Stomach (tissue), 4 donors: ENCODE data around the gene TNS2.

Source experiments
- EP300 ChIP-seq: sonication (generic); formaldehyde crosslinking; IDR thresholded peaks from one replicate; pipeline ENCODE4 v1.6.1; 2017; ENCODE audit warnings: antibody characterized with exemption
- POLR2A ChIP-seq, 4 donors: fragments of 450-650 bp; IDR thresholded peaks; one replicate each; pipeline ENCODE4 v1.6.1; 2016; ENCODE audit warnings: antibody characterized with exemption in 4 of 4, control low read depth in 2 of 4, mild to moderate bottlenecking in 1 of 4, moderate library complexity in 1 of 4
- TF ChIP-seq, protein P1 (sequence below), 7 experiments: fragments of 450-650 bp in 4 of 7; fragments of 200-600 bp in 3 of 7; sonication (generic) in 3 of 7; IDR thresholded peaks; one replicate each; pipeline ENCODE4 v1.5.1; 2016 to 2019; ENCODE audit warnings: antibody characterized with exemption in 7 of 7, control low read depth in 2 of 7, mild to moderate bottlenecking in 1 of 7

DNA sequence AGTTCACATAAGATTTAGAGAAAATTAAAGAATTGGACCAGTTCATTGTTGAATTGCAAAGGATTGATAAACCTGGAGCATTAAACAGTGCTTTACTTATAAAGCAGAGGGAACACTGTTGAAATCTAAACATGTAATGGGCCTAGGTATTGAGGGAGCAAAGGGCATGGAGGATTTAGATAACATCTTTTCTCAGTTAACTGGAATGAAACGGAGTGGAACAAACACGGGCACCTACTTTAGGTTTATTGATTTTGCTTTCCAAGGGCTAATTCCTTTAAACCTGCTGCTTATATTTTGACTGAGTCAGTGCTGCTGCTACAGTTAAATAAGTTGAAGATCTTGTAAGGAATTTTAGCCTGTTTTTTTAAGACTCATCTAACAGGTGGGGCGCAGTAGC, 38.0 kb upstream of the TNS2 start:
- TF ChIP-seq, protein P1, sequence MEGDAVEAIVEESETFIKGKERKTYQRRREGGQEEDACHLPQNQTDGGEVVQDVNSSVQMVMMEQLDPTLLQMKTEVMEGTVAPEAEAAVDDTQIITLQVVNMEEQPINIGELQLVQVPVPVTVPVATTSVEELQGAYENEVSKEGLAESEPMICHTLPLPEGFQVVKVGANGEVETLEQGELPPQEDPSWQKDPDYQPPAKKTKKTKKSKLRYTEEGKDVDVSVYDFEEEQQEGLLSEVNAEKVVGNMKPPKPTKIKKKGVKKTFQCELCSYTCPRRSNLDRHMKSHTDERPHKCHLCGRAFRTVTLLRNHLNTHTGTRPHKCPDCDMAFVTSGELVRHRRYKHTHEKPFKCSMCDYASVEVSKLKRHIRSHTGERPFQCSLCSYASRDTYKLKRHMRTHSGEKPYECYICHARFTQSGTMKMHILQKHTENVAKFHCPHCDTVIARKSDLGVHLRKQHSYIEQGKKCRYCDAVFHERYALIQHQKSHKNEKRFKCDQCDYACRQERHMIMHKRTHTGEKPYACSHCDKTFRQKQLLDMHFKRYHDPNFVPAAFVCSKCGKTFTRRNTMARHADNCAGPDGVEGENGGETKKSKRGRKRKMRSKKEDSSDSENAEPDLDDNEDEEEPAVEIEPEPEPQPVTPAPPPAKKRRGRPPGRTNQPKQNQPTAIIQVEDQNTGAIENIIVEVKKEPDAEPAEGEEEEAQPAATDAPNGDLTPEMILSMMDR (IDR thresholded peaks at IDR 0.05), result no peak
- TF ChIP-seq EP300, result no peak
- no peak for TF ChIP-seq POLR2A (IDR thresholded peaks at IDR 0.05)
